ENCODE results near the gene DENND1A.
"Not testable (repeated sequence)": the region's sequence is repeated elsewhere in the genome, so short reads cannot be mapped to it uniquely, and the experiment has no call there.

GRCh38 chr9:123333058-123333669 lies 596.8 kb downstream of the DENND1A start:
- TF ChIP-seq MAX (IDR thresholded peaks at IDR 0.05); REST (IDR thresholded peaks at IDR 0.05); TAF1 (conservative IDR thresholded peaks at IDR 0.05); RAD21 (IDR thresholded peaks at IDR 0.05); CTCF (IDR thresholded peaks at IDR 0.05; ENCODE audit: low read depth, low read length, missing input control); SP1 (IDR thresholded peaks at IDR 0.05); ATF3 (IDR thresholded peaks at IDR 0.05); GABPA (IDR thresholded peaks at IDR 0.05 in 1 of 2, conservative IDR thresholded peaks at IDR 0.05 in 1 of 2); YY1 (IDR thresholded peaks at IDR 0.05); RXRA (IDR thresholded peaks at IDR 0.05); FOXA2 (IDR thresholded peaks at IDR 0.05); HNF4A (conservative IDR thresholded peaks at IDR 0.05); JUND (IDR thresholded peaks at IDR 0.05); EGR1 (IDR thresholded peaks at IDR 0.05; ENCODE audit: low read depth in 2 of 2): not testable (repeated sequence)
